NCI-H460 (cell line): ENCODE measurements around the gene SPATA6. TPM values are rescaled to one million over a fixed set of nuclear protein-coding genes. Genes with fewer than 3 reads are reported as not detected.
"Not testable (repeated sequence)": the region's sequence is repeated elsewhere in the genome, so short reads cannot be mapped to it uniquely, and the experiment has no call there.

ENCODE experiments used
- DNase-seq: peaks from one replicate; pipeline ENCODE4 v3.0.0-alpha.2; 2016; ENCODE audit warnings: low read depth; ENCODE audit errors: extremely low read depth
- polyA plus RNA-seq: library from polyadenylated mRNA; depleted of rRNA; stranded (reverse); fragments of >200 nt; gene quantifications from 2 replicates; pipeline ENCODE4 v1.2.3, GENCODE V29; 2014; cell fraction: nucleus; rRNA removed
- total RNA-seq: library from RNA; depleted of rRNA; stranded (reverse); fragments of >200 nt; shearing (Covaris generic); gene quantifications from 2 replicates; pipeline ENCODE4 v1.2.3, GENCODE V29; 2014; rRNA removed

Gene SPATA6
- 5.3 and 6.7 TPM in 2 replicates for total RNA-seq
- 0.54 and 1.3 TPM in 2 replicates for polyA plus RNA-seq

- DNase-seq = peak; percentile 91
These were observed at the start of gene SPATA6 for GRCh38 chr1:48471691-48472576. Gene SPATA6, minus strand, starts transcription at chr1:48472204. Its CDS starts 196 bp downstream, at chr1:48472008.

GRCh38 chr1:48519896-48520295 lies 47.9 kb upstream of the SPATA6 start:
- not testable (repeated sequence) for DNase-seq

DNA sequence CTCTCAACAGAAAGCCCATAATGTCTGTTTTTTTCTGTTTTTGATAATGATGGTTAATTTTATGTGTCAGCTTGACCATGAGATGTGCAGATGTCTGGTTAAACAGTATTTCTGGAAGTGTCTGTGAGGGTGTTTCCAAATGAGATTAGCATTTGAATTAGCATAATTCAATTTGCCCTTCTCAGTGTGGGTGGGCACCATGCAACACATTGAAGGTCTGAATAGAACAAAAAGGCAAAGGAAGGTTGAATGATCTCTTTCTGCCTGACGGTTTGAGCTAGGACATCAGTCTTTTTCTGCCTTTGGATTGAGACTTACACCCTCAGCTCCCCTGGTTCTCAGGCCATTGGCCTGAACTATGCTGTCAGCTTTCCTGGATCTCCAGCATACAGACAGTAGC lies 34.9 kb upstream of the SPATA6 start:
- DNase-seq = no peak

DNA sequence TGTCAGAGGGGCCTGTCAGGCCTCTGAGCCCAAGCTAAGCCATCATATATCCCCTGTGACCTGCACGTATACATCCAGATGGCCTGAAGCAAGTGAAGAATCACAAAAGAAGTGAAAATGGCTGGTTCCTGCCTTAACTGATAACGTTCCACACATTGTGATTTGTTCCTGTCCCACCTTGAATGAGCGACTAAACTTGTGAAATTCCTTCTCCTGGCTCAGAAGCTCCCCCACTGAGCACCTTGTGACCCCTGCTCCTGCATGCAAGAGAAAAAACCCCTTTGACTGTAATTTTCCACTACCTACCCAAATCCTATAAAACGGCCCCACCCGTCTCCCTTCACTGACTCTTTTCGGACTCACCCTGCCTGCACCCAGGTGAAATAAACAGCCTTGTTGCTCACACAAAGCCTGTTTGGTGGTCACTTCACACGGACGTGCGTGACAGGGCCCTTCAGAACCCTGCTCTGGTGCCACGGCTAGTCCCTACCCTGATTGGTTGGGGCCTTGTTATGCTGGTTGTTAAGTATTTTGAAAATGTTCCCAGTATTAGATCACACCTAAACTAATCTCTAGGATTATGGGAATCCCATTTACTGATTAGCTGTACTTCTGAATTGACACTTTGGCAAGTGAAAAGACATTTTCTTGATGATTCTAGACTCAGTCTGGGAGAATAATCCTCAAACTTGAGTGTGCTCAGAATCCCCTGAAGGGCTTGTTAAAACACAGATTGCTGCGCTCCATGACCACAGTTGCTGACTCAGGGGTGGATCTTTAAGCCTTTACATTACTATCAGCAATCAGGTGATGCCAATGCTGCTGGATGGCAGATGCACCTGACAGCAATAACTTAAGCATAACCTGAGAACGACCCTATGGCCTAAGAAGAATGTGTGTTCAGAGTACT lies 28.8 kb upstream of the SPATA6 start:
- DNase-seq = no peak

DNA sequence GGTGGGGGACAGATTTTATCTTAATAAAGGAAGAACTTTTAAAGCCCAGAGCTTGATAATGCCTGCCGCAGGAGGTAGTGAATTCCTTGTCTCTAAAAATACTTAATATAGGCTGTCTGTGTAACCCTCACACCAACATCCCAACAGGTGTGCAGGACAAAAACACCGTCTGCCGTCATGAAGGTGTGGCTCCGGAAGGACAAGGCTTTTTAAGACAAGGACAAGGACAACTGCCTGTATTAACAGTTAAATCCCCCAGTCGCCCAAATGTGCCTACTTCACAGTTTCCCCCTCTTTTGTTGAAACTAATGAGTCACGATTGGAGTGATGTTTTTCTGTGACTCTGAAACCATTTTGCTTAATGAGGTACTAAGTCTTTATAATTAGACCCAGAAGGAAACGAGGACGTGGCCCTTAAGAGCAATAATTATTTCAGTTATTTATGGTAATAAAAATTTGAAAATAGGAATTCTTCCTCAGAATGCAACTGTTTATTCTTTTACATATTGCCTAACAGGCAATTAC lies 27.3 kb upstream of the SPATA6 start:
- no peak for DNase-seq

- peak; percentile 61 for DNase-seq
These were observed 26.2 kb upstream of the SPATA6 start for GRCh38 chr1:48498096-48498791.

DNA sequence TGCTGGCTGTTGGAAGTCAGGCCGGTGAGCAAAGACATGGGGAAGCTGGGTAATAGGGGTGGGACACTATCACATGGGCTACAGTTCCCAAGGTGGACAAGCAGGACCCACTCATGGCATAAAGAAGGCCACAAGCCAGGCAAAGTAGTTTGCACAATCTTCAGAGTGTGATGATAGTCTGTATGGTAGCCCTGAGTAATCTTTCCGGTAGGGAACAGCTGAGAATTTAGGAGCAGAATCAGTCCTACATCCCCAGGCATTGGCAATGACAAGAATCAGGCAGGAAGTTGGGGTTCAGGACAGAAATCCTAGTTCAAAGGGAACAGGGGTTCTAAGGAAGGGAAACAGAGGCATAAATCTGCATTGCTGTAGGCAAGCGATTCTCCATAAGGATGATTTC lies 23.9 kb upstream of the SPATA6 start:
- DNase-seq = no peak

GRCh38 chr1:48495166-48495565 lies 23.2 kb upstream of the SPATA6 start:
- DNase-seq = no peak

- no peak for DNase-seq
These were observed 22.2 kb upstream of the SPATA6 start for GRCh38 chr1:48493970-48494769.

- DNase-seq = no peak
These were observed 21.0 kb upstream of the SPATA6 start for GRCh38 chr1:48493041-48493440.

DNA sequence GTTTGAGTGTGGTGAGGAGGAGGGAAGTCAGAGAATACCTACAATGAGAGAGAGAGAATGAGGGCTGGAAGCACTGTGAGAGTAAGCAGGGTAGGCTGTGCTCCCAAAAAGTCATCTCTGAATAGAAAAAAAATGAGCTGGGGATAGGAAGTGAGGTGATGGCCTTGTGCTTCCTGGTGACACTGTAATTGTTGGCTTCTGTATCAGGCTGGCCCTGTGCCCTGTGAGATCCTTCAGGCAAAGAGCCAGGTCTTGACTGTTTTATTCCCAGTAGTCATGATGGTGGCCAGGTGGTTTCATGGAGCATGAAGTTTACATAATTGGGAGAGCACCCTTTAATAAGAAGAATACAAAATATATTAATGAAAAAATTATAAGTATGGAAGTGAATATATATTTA lies 20.4 kb upstream of the SPATA6 start:
- no peak for DNase-seq

DNA sequence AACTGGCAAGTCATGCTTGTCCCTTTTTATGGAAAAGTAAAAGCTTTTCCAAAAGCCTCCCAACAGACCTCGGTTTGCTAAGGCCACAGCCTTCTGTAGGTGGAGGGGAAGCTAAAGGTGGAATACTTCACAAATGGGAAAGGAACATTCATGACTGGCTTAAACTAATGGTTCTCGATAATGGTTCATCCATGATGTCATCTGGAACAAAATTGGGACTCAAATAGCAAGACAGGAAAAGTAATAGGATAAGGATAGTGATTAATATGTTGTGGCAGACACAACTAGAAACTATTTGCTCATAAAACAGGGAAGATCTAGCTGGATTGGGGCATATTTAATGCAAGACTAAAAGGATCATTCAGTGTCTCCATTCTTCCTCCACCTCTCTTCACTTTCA lies 16.7 kb upstream of the SPATA6 start:
- DNase-seq = no peak

GRCh38 chr1:48480504-48480903 lies 8.5 kb upstream of the SPATA6 start:
- DNase-seq = no peak

GRCh38 chr1:48480023-48480422 lies 8.0 kb upstream of the SPATA6 start:
- DNase-seq = not testable (repeated sequence)

DNA sequence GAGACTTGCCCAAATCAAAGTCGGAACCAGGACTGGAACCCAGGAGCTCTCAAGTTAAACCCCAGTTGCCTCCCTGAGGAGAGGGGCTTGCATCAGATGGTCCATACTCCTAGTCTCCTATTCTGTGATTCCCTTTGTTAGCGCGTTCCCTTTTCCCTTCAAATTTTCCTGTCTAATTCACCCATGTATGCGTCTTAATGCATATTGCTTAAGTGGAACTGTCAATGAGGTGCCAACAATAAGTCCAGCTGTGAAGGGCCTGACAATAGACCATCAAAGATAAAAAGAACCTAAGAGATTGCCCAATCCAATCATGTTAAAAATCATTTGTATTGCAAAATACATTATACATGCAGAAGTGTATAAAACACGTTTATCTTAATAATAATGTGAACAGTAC lies 634 bp upstream of the SPATA6 start:
- no peak for DNase-seq

DNA sequence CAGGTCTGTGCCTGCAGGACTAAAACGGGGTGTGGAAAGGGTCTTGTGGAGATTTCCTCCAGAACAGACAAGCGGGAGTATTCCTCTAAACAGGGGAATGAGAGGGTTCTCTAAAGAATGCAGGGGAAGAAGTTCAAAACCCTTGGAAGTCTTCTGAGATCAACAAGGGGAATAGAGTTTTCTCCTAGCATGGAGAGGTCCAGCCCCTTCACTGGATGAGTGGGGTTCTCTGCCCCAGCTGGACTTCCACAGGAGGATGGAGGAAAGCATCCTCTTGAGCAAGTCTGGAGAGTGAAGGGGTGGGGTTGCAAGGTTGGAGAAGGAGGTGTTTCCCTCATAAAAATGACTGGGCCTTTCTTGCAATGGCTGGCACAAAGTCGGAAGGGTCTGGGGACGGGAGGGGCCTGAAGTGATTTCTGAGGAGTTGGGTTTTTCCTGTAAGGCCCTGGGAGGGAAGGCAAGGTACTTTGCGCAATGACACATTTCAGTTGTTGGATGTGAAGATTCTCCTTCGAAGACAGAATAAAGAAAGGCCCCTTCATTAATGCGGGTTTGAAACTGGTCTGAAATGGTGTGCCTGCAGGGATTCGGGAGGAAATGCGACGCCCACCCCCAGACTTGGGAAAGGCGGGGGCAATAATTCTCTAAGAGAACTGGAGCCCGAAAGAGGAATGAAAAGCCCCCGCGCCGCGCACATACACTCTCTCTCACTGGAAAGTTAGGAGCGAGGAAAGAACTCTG lies 884 bp downstream of the SPATA6 start:
- no peak for DNase-seq

- no peak for DNase-seq
These were observed 1.5 kb downstream of the SPATA6 start for GRCh38 chr1:48470481-48470855.

- no peak for DNase-seq
These were observed 2.2 kb downstream of the SPATA6 start for GRCh38 chr1:48469616-48470480.
